Upper lobe of left lung (tissue), 4 donors: ENCODE measurements around the gene APPBP2.

ENCODE experiments used
- CTCF ChIP-seq, 6 experiments: fragments of 450-650 bp in 4 of 6; fragments of 200-600 bp in 2 of 6; sonication (generic) in 2 of 6; IDR thresholded peaks; one replicate each; pipeline ENCODE4 v1.5.1; 2016 to 2019; ENCODE audit warnings: antibody characterized with exemption in 6 of 6
- POLR2AphosphoS5 ChIP-seq, 2 donors: sonication (generic); formaldehyde crosslinking; IDR thresholded peaks; one replicate each; pipeline ENCODE4 v1.5.1; 2017; ENCODE audit warnings: antibody characterized with exemption in 2 of 2

GRCh38 chr17:60559659-60559994, 33.6 kb upstream of the APPBP2 start:
- TF ChIP-seq CTCF (IDR thresholded peaks at IDR 0.05) (no peak), POLR2AphosphoS5 (IDR thresholded peaks at IDR 0.05) (no peak)
